SK-N-SH (cell line): Measurements from ENCODE around the gene UBAP2L.
"Not testable (repeated sequence)": the region's sequence is repeated elsewhere in the genome, so short reads cannot be mapped to it uniquely, and the experiment has no call there.

Source experiments
- EP300 ChIP-seq, 2 experiments: IDR thresholded peaks; 2 replicates each; pipeline versions ENCODE4 v1.4.0 to v1.6.1; 2012; ENCODE audit warnings: borderline replicate concordance in 1 of 2, low read depth in 1 of 2, low read length in 1 of 2
- SIN3A ChIP-seq: IDR thresholded peaks from 2 replicates; pipeline ENCODE4 v1.6.1; 2012; ENCODE audit warnings: low read depth, mild to moderate bottlenecking, low read length, moderate library complexity, borderline replicate concordance
- SMC3 ChIP-seq: IDR thresholded peaks from 2 replicates; pipeline ENCODE4 v1.6.1; 2012; ENCODE audit warnings: low read depth, low read length, improper control_type of control experiment
- YY1 ChIP-seq: IDR thresholded peaks from 2 replicates; pipeline ENCODE4 v1.4.0; 2012; ENCODE audit warnings: low read depth, mild to moderate bottlenecking
- TF ChIP-seq, protein P1 (sequence below): fragments of 200-600 bp; sonication (generic); IDR thresholded peaks from 2 replicates; pipeline ENCODE4 v1.6.1; 2017; ENCODE audit warnings: antibody characterized with exemption, mild to moderate bottlenecking, moderate library complexity
- TF ChIP-seq, protein P2 (sequence below): IDR thresholded peaks from 2 replicates; pipeline ENCODE4 v1.6.1; 2012; ENCODE audit warnings: mild to moderate bottlenecking, low read depth, low read length, moderate library complexity
- TF ChIP-seq, protein P3 (sequence below): IDR thresholded peaks from 2 replicates; pipeline ENCODE4 v1.4.0; 2012; ENCODE audit warnings: low read depth

DNA sequence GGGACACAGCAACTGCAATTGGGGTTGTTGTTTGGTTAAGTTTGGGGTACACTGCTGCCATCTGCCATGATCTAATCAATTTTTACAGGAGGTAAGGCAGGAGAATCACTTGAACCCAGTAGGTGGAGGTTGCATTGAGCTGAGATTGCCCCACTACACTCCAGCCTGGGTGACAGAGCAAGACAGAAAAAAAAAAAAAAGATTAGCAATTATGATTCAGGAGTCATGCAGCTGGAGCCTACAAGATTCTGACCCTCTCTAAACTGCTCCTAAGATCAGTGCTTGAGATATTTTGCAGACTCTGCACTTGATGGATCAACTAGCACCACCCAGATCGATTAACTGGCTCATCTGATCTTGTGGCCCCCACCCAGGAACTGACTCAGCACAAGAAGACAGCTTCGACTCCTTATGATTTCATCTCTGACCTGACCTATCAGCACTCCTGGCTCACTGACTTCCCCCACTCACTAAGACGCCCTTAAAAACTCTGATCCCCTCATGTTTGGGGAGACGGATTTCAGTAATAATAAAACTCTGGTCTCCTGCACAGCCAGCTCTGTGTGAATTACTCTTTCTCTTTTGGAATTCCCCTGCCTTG is 87.0 kb downstream of the UBAP2L start:
- TF ChIP-seq YY1; SMC3; EP300 (IDR thresholded peaks at IDR 0.05; ENCODE audit: borderline replicate concordance in 1 of 2, low read depth in 1 of 2, low read length in 1 of 2); SIN3A: not testable (repeated sequence)
- TF ChIP-seq, protein P1, sequence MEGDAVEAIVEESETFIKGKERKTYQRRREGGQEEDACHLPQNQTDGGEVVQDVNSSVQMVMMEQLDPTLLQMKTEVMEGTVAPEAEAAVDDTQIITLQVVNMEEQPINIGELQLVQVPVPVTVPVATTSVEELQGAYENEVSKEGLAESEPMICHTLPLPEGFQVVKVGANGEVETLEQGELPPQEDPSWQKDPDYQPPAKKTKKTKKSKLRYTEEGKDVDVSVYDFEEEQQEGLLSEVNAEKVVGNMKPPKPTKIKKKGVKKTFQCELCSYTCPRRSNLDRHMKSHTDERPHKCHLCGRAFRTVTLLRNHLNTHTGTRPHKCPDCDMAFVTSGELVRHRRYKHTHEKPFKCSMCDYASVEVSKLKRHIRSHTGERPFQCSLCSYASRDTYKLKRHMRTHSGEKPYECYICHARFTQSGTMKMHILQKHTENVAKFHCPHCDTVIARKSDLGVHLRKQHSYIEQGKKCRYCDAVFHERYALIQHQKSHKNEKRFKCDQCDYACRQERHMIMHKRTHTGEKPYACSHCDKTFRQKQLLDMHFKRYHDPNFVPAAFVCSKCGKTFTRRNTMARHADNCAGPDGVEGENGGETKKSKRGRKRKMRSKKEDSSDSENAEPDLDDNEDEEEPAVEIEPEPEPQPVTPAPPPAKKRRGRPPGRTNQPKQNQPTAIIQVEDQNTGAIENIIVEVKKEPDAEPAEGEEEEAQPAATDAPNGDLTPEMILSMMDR, result not testable (repeated sequence)
- TF ChIP-seq, protein P2, sequence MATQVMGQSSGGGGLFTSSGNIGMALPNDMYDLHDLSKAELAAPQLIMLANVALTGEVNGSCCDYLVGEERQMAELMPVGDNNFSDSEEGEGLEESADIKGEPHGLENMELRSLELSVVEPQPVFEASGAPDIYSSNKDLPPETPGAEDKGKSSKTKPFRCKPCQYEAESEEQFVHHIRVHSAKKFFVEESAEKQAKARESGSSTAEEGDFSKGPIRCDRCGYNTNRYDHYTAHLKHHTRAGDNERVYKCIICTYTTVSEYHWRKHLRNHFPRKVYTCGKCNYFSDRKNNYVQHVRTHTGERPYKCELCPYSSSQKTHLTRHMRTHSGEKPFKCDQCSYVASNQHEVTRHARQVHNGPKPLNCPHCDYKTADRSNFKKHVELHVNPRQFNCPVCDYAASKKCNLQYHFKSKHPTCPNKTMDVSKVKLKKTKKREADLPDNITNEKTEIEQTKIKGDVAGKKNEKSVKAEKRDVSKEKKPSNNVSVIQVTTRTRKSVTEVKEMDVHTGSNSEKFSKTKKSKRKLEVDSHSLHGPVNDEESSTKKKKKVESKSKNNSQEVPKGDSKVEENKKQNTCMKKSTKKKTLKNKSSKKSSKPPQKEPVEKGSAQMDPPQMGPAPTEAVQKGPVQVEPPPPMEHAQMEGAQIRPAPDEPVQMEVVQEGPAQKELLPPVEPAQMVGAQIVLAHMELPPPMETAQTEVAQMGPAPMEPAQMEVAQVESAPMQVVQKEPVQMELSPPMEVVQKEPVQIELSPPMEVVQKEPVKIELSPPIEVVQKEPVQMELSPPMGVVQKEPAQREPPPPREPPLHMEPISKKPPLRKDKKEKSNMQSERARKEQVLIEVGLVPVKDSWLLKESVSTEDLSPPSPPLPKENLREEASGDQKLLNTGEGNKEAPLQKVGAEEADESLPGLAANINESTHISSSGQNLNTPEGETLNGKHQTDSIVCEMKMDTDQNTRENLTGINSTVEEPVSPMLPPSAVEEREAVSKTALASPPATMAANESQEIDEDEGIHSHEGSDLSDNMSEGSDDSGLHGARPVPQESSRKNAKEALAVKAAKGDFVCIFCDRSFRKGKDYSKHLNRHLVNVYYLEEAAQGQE, result not testable (repeated sequence)
- TF ChIP-seq, protein P3, sequence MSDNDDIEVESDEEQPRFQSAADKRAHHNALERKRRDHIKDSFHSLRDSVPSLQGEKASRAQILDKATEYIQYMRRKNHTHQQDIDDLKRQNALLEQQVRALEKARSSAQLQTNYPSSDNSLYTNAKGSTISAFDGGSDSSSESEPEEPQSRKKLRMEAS, result not testable (repeated sequence)
